Body of pancreas (tissue), 4 donors: Measurements from ENCODE around the gene SNAPC3. TPM values are rescaled to one million over a fixed set of nuclear protein-coding genes. Genes with fewer than 3 reads are reported as not detected.

ENCODE experiments used
- ATAC-seq: fragments of 150-250 bp; one replicate; pipeline ENCODE4 v1.9.1; 2016
- DNase-seq, 4 donors: peaks; one replicate each; pipeline ENCODE4 v3.0.0-alpha.2; 2019
- H3K27ac ChIP-seq, 4 donors: fragments of 200-600 bp; sonication (generic); 1 replicate in 3 of 4; 2 replicates in 1 of 4; pipeline versions ENCODE4 v1.5.1 to v1.6.1; 2016 to 2019; ENCODE audit warnings: mild to moderate bottlenecking in 1 of 4, mixed read lengths in 1 of 4, moderate library complexity in 1 of 4
- H3K27me3 ChIP-seq, 2 donors: fragments of 200-600 bp; sonication (generic); one replicate each; pipeline ENCODE4 v1.6.0; 2016; ENCODE audit warnings: mild to moderate bottlenecking in 1 of 2
- H3K36me3 ChIP-seq, 2 donors: fragments of 200-600 bp; sonication (generic); replicated peaks in 1 of 2; 2 replicates each; pipeline ENCODE4 v1.5.1; 2016; ENCODE audit warnings: low read depth in 2 of 2; ENCODE audit not compliant: insufficient read depth in 1 of 2
- H3K4me1 ChIP-seq: fragments of 200-600 bp; sonication (generic); one replicate; pipeline ENCODE4 v1.6.0; 2016
- H3K4me3 ChIP-seq, 2 donors: fragments of 200-600 bp; sonication (generic); 1 replicate in 1 of 2; 2 replicates in 1 of 2; pipeline ENCODE4 v1.5.1; 2016 to 2019
- H3K9me3 ChIP-seq, 3 donors: fragments of 200-600 bp; sonication (generic); 1 replicate in 2 of 3; 2 replicates in 1 of 3; pipeline ENCODE4 v1.5.1; 2016
- CTCF ChIP-seq, 7 experiments: fragments of 450-650 bp in 4 of 7; fragments of 200-600 bp in 3 of 7; sonication (generic) in 3 of 7; IDR thresholded peaks; one replicate each; pipeline ENCODE4 v1.5.1; 2016 to 2019; ENCODE audit warnings: antibody characterized with exemption in 7 of 7
- POLR2A ChIP-seq, 3 donors: fragments of 450-650 bp; IDR thresholded peaks; one replicate each; pipeline ENCODE4 v1.6.1; 2016; ENCODE audit warnings: antibody characterized with exemption in 3 of 3, mild to moderate bottlenecking in 2 of 3
- WGBS, 2 donors: methylation state at CpG; one replicate each; pipeline ENCODE4 v1.1.5; 2017; 5-methylcytosine and 5-hydroxymethylcytosine counted together
- intact Hi-C: fragments of 100-400 bp; cut with DNase I; formaldehyde crosslinking; loops from one replicate; pipeline ENCODE4 v1.15.1; 2023
- total RNA-seq, 2 donors: library from RNA; depleted of rRNA; stranded (reverse); fragments of >200 nt; gene quantifications; one replicate each; pipeline ENCODE4 v1.1.0, GENCODE V29; 2016

The SNAPC3 gene
- total RNA-seq, 2 donors from 2014 or later, result 21.8 to 31.6 TPM

- ATAC-seq (no peak), DNase-seq (no peak)
- TF ChIP-seq CTCF (IDR thresholded peaks at IDR 0.05), result no peak
- TF ChIP-seq POLR2A (IDR thresholded peaks at IDR 0.05), result no peak
- no peaks in the 10 kb centered on the region for H3K27me3 ChIP-seq
- intact Hi-C loops, result no loop called here
- no peak overlapping the region for H3K27ac ChIP-seq
- H3K9me3 ChIP-seq, result no peaks in the 10 kb centered on the region
- WGBS, 2 donors, result 90 to 91% methylated on average over 4 of the region's 4 CpGs
- H3K4me3 ChIP-seq, result no peak overlapping the region
- no peaks in the 10 kb centered on the region for H3K4me1 ChIP-seq
- H3K36me3 ChIP-seq, result no peaks in the 10 kb centered on the region
These were observed 33.0 kb upstream of the SNAPC3 start for GRCh38 chr9:15389631-15390030.

GRCh38 chr9:15390201-15390600 lies 32.5 kb upstream of the SNAPC3 start:
- ATAC-seq, result no peak
- no peak overlapping the region for H3K27ac ChIP-seq

GRCh38 chr9:15392363-15392762 lies 30.3 kb upstream of the SNAPC3 start:
- Histone ChIP-seq H3K36me3 (no peaks in the 10 kb centered on the region), H3K9me3 (no peaks in the 10 kb centered on the region), H3K27me3 (no peaks in the 10 kb centered on the region), H3K4me3 (no peak overlapping the region), H3K27ac (no peak overlapping the region), H3K4me1 (no peaks in the 10 kb centered on the region)
- TF ChIP-seq POLR2A (IDR thresholded peaks at IDR 0.05), result no peak
- TF ChIP-seq CTCF (IDR thresholded peaks at IDR 0.05), result no peak
- no peak for ATAC-seq
- intact Hi-C loops, result no loop called here
- WGBS, 2 donors, result 44 to 48% methylated on average over 5 of the region's 5 CpGs
- no peak for DNase-seq

More at GRCh38 chr9:15390201-15390600, 32.5 kb upstream of the SNAPC3 start:
- Histone ChIP-seq H3K9me3 (no peaks in the 10 kb centered on the region), H3K27me3 (no peaks in the 10 kb centered on the region), H3K4me1 (no peaks in the 10 kb centered on the region), H3K36me3 (no peaks in the 10 kb centered on the region), H3K4me3 (no peak overlapping the region)
- no peak for DNase-seq
- WGBS, 2 donors, result 55 to 67% methylated on average over 2 of the region's 2 CpGs
- intact Hi-C loops, result no loop called here
- no peak for TF ChIP-seq POLR2A (IDR thresholded peaks at IDR 0.05)
- TF ChIP-seq CTCF (IDR thresholded peaks at IDR 0.05), result no peak

- ATAC-seq, result no peak
- H3K27ac ChIP-seq, result no peak overlapping the region
- H3K36me3 ChIP-seq, result no peaks in the 10 kb centered on the region
- no peak overlapping the region for H3K4me3 ChIP-seq
- H3K27me3 ChIP-seq, result no peaks in the 10 kb centered on the region
- WGBS, 2 donors, result 60 to 65% methylated on average over 5 of the region's 5 CpGs
- DNase-seq, result no peak
- no peak for TF ChIP-seq POLR2A (IDR thresholded peaks at IDR 0.05)
- no peak for TF ChIP-seq CTCF (IDR thresholded peaks at IDR 0.05)
- intact Hi-C loops, result no loop called here
- H3K4me1 ChIP-seq, result no peaks in the 10 kb centered on the region
- H3K9me3 ChIP-seq, result no peaks in the 10 kb centered on the region
These were observed 22.3 kb upstream of the SNAPC3 start for GRCh38 chr9:15400281-15400941.

- ATAC-seq (no peak), DNase-seq (no peak)
- Histone ChIP-seq H3K27ac (no peak overlapping the region), H3K4me1 (no peaks in the 10 kb centered on the region), H3K36me3 (no peaks in the 10 kb centered on the region), H3K27me3 (no peaks in the 10 kb centered on the region), H3K9me3 (no peaks in the 10 kb centered on the region), H3K4me3 (no peak overlapping the region)
- TF ChIP-seq CTCF (IDR thresholded peaks at IDR 0.05) (no peak), POLR2A (IDR thresholded peaks at IDR 0.05) (no peak)
- intact Hi-C loops, result no loop called here
- WGBS, 2 donors, result 74 to 76% methylated on average over 8 of the region's 8 CpGs
These were observed 21.4 kb upstream of the SNAPC3 start for GRCh38 chr9:15401266-15401665.
